ENCODE measurements around the gene HIPK4. TPM values are rescaled to one million over a fixed set of nuclear protein-coding genes. Genes with fewer than 3 reads are reported as not detected.

HIPK4 gene
- total and polyA plus RNA-seq, 2 experiments from 2014 or later, result 0.21 to 0.52 TPM

DNA sequence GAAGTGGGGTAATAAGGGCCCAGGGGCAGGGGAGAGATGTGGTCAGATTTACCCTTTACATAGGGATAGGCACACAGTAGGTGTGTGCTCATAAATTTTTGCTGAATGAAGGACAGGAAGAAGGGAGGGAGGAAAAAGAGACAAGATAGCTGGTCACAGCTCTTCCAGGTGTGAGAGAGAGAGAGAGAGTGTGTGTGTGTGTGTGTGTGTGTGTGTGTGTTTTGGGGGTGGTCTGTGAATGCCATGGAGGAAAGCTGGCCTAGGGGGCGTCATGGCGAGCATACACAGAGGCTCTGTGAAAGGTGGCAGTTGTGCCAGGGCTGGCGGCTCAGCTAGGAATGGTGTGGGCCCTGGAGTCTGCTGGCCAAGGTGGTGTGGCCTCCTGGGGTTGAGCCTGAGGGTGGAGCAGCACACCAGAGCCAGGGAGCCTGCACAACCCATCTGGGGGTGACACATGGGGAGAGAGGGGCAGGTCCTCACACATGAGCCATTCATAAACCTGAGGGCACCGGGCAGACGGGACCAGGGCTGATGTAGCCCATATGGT is 29.2 kb upstream of the HIPK4 start:
- Histone ChIP-seq H4K20me1 (replicated peaks; ENCODE audit: insufficient read depth) (no peaks in the 10 kb centered on the region), H3K9me2 (ENCODE audit: insufficient read depth) (no peaks in the 10 kb centered on the region), H3K79me2 (replicated peaks; ENCODE audit: insufficient read depth) (no peaks in the 10 kb centered on the region; the same call in none of the 2 replicates), H3K36me3 (ENCODE audit: insufficient read depth) (no peaks in the 10 kb centered on the region), H3K27me3 (ENCODE audit: insufficient read depth) (no peaks in the 10 kb centered on the region), H3K4me3 (no peak overlapping the region), H3K4me2 (no peak overlapping the region), H2AFZ (no peak overlapping the region), H3F3A (replicated peaks; ENCODE audit: low read depth) (no peaks in the 10 kb centered on the region), H3K27ac (ENCODE audit: low read depth) (no peak overlapping the region), H3K4me1 (ENCODE audit: insufficient read depth) (peaks cover 11% of the 10 kb centered on the region)
- no peaks in the 10 kb centered on the region for H3K9me3 Mint-ChIP-seq
- ATAC-seq, result no peak
- no peak for DNase-seq (ENCODE audit: low spot score)
- H3K4me1 Mint-ChIP-seq, result peaks cover 25% of the 10 kb centered on the region
- H3K4me3 Mint-ChIP-seq, result no peak overlapping the region
- no peak overlapping the region for H3K27ac Mint-ChIP-seq
- peaks cover 2% of the 10 kb centered on the region for H3K27me3 Mint-ChIP-seq (ENCODE audit: insufficient read depth, low read depth, poor library complexity)
- peaks cover 9% of the 10 kb centered on the region for H3K36me3 Mint-ChIP-seq (ENCODE audit: low read depth)
- no peak for TF ChIP-seq POLR2AphosphoS5 (IDR thresholded peaks at IDR 0.05; ENCODE audit: low read depth)
- TF ChIP-seq, protein P1, sequence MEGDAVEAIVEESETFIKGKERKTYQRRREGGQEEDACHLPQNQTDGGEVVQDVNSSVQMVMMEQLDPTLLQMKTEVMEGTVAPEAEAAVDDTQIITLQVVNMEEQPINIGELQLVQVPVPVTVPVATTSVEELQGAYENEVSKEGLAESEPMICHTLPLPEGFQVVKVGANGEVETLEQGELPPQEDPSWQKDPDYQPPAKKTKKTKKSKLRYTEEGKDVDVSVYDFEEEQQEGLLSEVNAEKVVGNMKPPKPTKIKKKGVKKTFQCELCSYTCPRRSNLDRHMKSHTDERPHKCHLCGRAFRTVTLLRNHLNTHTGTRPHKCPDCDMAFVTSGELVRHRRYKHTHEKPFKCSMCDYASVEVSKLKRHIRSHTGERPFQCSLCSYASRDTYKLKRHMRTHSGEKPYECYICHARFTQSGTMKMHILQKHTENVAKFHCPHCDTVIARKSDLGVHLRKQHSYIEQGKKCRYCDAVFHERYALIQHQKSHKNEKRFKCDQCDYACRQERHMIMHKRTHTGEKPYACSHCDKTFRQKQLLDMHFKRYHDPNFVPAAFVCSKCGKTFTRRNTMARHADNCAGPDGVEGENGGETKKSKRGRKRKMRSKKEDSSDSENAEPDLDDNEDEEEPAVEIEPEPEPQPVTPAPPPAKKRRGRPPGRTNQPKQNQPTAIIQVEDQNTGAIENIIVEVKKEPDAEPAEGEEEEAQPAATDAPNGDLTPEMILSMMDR (conservative IDR thresholded peaks at IDR 0.05; ENCODE audit: low read depth in 2 of 2), result peak in 1 of 2 experiments; percentile 34; a peak in 2 of 4 replicates
- no peak for TF ChIP-seq EZH2phosphoT487 (IDR thresholded peaks at IDR 0.05; ENCODE audit: unreplicated experiment)
- TF ChIP-seq, protein P2, sequence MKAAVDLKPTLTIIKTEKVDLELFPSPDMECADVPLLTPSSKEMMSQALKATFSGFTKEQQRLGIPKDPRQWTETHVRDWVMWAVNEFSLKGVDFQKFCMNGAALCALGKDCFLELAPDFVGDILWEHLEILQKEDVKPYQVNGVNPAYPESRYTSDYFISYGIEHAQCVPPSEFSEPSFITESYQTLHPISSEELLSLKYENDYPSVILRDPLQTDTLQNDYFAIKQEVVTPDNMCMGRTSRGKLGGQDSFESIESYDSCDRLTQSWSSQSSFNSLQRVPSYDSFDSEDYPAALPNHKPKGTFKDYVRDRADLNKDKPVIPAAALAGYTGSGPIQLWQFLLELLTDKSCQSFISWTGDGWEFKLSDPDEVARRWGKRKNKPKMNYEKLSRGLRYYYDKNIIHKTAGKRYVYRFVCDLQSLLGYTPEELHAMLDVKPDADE (IDR thresholded peaks at IDR 0.05), result no peak
- TF ChIP-seq EZH2 (IDR thresholded peaks at IDR 0.05; ENCODE audit: low read depth, unreplicated experiment), result no peak
- no peak for TF ChIP-seq CREB1 (CRISPR knock-in tag; IDR thresholded peaks at IDR 0.05; ENCODE audit: low read depth)
- no peak for TF ChIP-seq ZNF331 (CRISPR knock-in tag; IDR thresholded peaks at IDR 0.05; ENCODE audit: low read depth)
- TF ChIP-seq STAT1 (IDR thresholded peaks at IDR 0.05; ENCODE audit: unreplicated experiment), result no peak
- TF ChIP-seq, protein P3, sequence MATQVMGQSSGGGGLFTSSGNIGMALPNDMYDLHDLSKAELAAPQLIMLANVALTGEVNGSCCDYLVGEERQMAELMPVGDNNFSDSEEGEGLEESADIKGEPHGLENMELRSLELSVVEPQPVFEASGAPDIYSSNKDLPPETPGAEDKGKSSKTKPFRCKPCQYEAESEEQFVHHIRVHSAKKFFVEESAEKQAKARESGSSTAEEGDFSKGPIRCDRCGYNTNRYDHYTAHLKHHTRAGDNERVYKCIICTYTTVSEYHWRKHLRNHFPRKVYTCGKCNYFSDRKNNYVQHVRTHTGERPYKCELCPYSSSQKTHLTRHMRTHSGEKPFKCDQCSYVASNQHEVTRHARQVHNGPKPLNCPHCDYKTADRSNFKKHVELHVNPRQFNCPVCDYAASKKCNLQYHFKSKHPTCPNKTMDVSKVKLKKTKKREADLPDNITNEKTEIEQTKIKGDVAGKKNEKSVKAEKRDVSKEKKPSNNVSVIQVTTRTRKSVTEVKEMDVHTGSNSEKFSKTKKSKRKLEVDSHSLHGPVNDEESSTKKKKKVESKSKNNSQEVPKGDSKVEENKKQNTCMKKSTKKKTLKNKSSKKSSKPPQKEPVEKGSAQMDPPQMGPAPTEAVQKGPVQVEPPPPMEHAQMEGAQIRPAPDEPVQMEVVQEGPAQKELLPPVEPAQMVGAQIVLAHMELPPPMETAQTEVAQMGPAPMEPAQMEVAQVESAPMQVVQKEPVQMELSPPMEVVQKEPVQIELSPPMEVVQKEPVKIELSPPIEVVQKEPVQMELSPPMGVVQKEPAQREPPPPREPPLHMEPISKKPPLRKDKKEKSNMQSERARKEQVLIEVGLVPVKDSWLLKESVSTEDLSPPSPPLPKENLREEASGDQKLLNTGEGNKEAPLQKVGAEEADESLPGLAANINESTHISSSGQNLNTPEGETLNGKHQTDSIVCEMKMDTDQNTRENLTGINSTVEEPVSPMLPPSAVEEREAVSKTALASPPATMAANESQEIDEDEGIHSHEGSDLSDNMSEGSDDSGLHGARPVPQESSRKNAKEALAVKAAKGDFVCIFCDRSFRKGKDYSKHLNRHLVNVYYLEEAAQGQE (IDR thresholded peaks at IDR 0.05; ENCODE audit: unreplicated experiment), result no peak
